LNCaP clone FGC (cell line): Measurements from ENCODE around the gene KLHL30.

Experiments
- DNase-seq: peaks from one replicate; pipeline ENCODE4 v3.0.0-alpha.2; 2011; ENCODE audit warnings: low read depth
- H3K4me3 ChIP-seq: 2 replicates; pipeline ENCODE4 v1.5.1; 2011; ENCODE audit warnings: mild to moderate bottlenecking, low read depth, low read length, control low read depth
- TF ChIP-seq, protein P1 (sequence below): IDR thresholded peaks from 2 replicates; pipeline ENCODE4 v1.5.1; 2012; ENCODE audit warnings: mild to moderate bottlenecking; ENCODE audit not compliant: control insufficient read depth, insufficient read depth; ENCODE audit errors: extremely low read depth

The KLHL30 gene

GRCh38 chr2:238162846-238163441 lies 24.5 kb downstream of the KLHL30 start:
- no peak for DNase-seq
- TF ChIP-seq, protein P1, sequence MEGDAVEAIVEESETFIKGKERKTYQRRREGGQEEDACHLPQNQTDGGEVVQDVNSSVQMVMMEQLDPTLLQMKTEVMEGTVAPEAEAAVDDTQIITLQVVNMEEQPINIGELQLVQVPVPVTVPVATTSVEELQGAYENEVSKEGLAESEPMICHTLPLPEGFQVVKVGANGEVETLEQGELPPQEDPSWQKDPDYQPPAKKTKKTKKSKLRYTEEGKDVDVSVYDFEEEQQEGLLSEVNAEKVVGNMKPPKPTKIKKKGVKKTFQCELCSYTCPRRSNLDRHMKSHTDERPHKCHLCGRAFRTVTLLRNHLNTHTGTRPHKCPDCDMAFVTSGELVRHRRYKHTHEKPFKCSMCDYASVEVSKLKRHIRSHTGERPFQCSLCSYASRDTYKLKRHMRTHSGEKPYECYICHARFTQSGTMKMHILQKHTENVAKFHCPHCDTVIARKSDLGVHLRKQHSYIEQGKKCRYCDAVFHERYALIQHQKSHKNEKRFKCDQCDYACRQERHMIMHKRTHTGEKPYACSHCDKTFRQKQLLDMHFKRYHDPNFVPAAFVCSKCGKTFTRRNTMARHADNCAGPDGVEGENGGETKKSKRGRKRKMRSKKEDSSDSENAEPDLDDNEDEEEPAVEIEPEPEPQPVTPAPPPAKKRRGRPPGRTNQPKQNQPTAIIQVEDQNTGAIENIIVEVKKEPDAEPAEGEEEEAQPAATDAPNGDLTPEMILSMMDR, result no peak
- no peak overlapping the region for H3K4me3 ChIP-seq

GRCh38 chr2:238163481-238164198 lies 25.2 kb downstream of the KLHL30 start:
- no peak for DNase-seq
- H3K4me3 ChIP-seq, result no peak overlapping the region
- TF ChIP-seq, protein P1, result no peak

- DNase-seq, result no peak
- TF ChIP-seq, protein P1, result no peak
- H3K4me3 ChIP-seq, result no peak overlapping the region
These were observed 26.4 kb downstream of the KLHL30 start for GRCh38 chr2:238164906-238165287.

GRCh38 chr2:238165288-238165921 lies 26.9 kb downstream of the KLHL30 start:
- no peak overlapping the region for H3K4me3 ChIP-seq
- TF ChIP-seq, protein P1, result no peak
- no peak for DNase-seq

GRCh38 chr2:238166391-238167343 lies 28.2 kb downstream of the KLHL30 start:
- no peak overlapping the region for H3K4me3 ChIP-seq
- DNase-seq, result no peak
- TF ChIP-seq, protein P1, result no peak

DNA sequence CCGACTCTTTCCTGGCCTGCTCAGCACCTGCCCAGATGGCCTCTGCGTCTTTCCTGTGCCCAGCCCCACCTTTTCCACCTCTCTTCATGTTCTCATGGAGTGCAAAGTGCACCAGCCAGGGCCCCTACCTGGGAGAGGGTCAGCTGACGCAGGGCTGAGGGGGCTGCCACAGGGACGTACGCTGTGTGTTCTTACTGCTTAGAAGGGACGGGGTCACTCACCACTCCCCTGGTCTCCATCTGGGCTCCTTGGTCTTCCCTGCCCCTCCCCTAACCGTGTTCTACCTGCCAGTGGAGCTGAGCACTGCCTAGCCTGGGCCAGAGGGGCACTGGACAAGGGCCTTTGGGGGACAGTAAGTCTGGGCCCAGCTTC lies 28.9 kb downstream of the KLHL30 start:
- H3K4me3 ChIP-seq, result no peak overlapping the region
- TF ChIP-seq, protein P1, result no peak
- no peak for DNase-seq
